Caco-2 (cell line): Measurements from ENCODE around the gene LRIG1. TPM values are rescaled to one million over a fixed set of nuclear protein-coding genes. Genes with fewer than 3 reads are reported as not detected.
A peak's percentile ranks its signal among the peaks of the same experiment; 100 is the strongest.

Experiments
- BruUV-seq: library from RNA; stranded (reverse); fragments of 400-500 nt; replicated peaks from 2 replicates; lab custom pipeline; 2021; lab: Mats Ljungman, UMichigan
- CTCF ChIA-PET: fragments of 300-600 bp; sonication (Branson Sonifier 250); formaldehyde crosslinking; loops from one replicate; lab custom pipeline; 2022; ENCODE audit warnings: antibody characterized with exemption; lab: Charles Lee
- POLR2A ChIA-PET: fragments of 300-600 bp; sonication (Branson Sonifier 250); formaldehyde crosslinking; loops from one replicate; lab custom pipeline; 2022; ENCODE audit warnings: antibody characterized with exemption; lab: Charles Lee
- DNase-seq, 2 experiments: peaks; one replicate each; pipeline versions ENCODE4 v3.0.0 to v3.0.0-alpha.2; 2020 to 2022
- H3K27me3 ChIP-seq: replicated peaks from 2 replicates; pipeline ENCODE4 v1.6.0; 2011; ENCODE audit warnings: low read length; ENCODE audit not compliant: control insufficient read depth, insufficient read depth
- H3K36me3 ChIP-seq: 2 replicates; pipeline ENCODE4 v1.5.1; 2011; ENCODE audit warnings: low read length; ENCODE audit not compliant: control insufficient read depth, insufficient read depth
- H3K4me1 ChIP-seq: fragments of 250-450 bp; sonication (Bioruptor Pico); 2 replicates; pipeline ENCODE4 v1.5.1; 2020; ENCODE audit warnings: mild to moderate bottlenecking
- H3K4me3 ChIP-seq: 2 replicates; pipeline ENCODE4 v1.5.1; 2011; ENCODE audit warnings: low read depth, mild to moderate bottlenecking, control low read depth, low read length
- H3K9me3 ChIP-seq: fragments of 250-450 bp; sonication (Bioruptor Pico); 2 replicates; pipeline ENCODE4 v1.5.1; 2020; ENCODE audit warnings: mild to moderate bottlenecking, moderate library complexity
- H3K27ac Mint-ChIP-seq: one replicate; pipeline ENCODE4 v1.8.0; 2022; ENCODE audit warnings: mixed read lengths; ENCODE audit not compliant: unreplicated experiment
- H3K27me3 Mint-ChIP-seq: one replicate; pipeline ENCODE4 v1.8.0; 2022; ENCODE audit warnings: mixed read lengths; ENCODE audit not compliant: insufficient read depth, unreplicated experiment
- H3K36me3 Mint-ChIP-seq: one replicate; pipeline ENCODE4 v1.8.0; 2022; ENCODE audit warnings: mild to moderate bottlenecking, mixed read lengths; ENCODE audit not compliant: insufficient read depth, unreplicated experiment
- H3K4me1 Mint-ChIP-seq: one replicate; pipeline ENCODE4 v1.8.0; 2022; ENCODE audit warnings: low read depth, mixed read lengths; ENCODE audit not compliant: unreplicated experiment
- H3K4me3 Mint-ChIP-seq: one replicate; pipeline ENCODE4 v1.8.0; 2022; ENCODE audit warnings: mild to moderate bottlenecking, moderate library complexity, mixed read lengths; ENCODE audit not compliant: unreplicated experiment
- H3K9me3 Mint-ChIP-seq: one replicate; pipeline ENCODE4 v1.8.0; 2022; ENCODE audit warnings: mixed read lengths; ENCODE audit not compliant: unreplicated experiment
- intact Hi-C: fragments of 100-400 bp; cut with micrococcal nuclease; formaldehyde crosslinking; loops from one replicate; pipeline ENCODE4 v1.10.0; 2022; ENCODE audit not compliant: unreplicated experiment
- total RNA-seq: library from RNA; stranded (reverse); gene quantifications from 2 replicates; pipeline ENCODE4 v1.2.3, GENCODE V29; 2022
- TF ChIP-seq, protein P1 (sequence below), 2 experiments: fragments of 200-600 bp in 1 of 2; IDR thresholded peaks; 1 replicate in 1 of 2; 2 replicates in 1 of 2; pipeline versions ENCODE4 v1.5.1 to v1.8.0; 2011 to 2022; ENCODE audit warnings: antibody characterized with exemption in 1 of 2, control low read depth in 1 of 2, inconsistent platforms in 1 of 2, low read depth in 1 of 2, low read length in 1 of 2, mild to moderate bottlenecking in 1 of 2, moderate library complexity in 1 of 2; ENCODE audit not compliant: insufficient read depth in 1 of 2, severe bottlenecking in 1 of 2, unreplicated experiment in 1 of 2

Gene LRIG1
- total RNA-seq, 1 experiment from 2014 or later = 43.4 TPM

DNA sequence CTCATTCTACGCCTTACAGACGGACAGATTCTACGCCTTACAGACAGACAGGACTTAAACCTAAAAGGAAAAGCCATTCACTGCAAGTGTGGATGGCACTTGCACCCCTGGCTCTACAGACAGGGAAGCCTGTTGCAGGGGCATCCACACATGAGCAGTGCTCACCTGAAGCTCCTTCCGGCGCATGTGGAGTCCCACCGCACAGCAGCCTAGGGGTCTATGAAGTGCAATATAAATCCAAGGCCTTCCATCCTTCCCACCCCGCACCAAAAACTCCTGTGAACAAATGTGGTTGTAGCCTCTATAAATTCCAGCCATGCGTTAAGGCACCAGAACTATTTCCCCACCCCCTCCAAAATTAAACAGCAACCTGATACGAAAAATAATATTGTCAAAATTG lies 121.3 kb downstream of the LRIG1 start:
- Mint-ChIP-seq H3K36me3 (peaks cover 88% of the 10 kb centered on the region), H3K4me1 (peaks cover 12% of the 10 kb centered on the region), H3K27me3 (no peaks in the 10 kb centered on the region), H3K27ac (no peak overlapping the region), H3K9me3 (no peaks in the 10 kb centered on the region), H3K4me3 (no peak overlapping the region)
- H3K4me3 ChIP-seq = no peak overlapping the region
- peaks cover 9% of the 10 kb centered on the region for H3K36me3 ChIP-seq
- POLR2A ChIA-PET = no interaction called here
- H3K9me3 ChIP-seq = no peaks in the 10 kb centered on the region
- TF ChIP-seq, protein P1, sequence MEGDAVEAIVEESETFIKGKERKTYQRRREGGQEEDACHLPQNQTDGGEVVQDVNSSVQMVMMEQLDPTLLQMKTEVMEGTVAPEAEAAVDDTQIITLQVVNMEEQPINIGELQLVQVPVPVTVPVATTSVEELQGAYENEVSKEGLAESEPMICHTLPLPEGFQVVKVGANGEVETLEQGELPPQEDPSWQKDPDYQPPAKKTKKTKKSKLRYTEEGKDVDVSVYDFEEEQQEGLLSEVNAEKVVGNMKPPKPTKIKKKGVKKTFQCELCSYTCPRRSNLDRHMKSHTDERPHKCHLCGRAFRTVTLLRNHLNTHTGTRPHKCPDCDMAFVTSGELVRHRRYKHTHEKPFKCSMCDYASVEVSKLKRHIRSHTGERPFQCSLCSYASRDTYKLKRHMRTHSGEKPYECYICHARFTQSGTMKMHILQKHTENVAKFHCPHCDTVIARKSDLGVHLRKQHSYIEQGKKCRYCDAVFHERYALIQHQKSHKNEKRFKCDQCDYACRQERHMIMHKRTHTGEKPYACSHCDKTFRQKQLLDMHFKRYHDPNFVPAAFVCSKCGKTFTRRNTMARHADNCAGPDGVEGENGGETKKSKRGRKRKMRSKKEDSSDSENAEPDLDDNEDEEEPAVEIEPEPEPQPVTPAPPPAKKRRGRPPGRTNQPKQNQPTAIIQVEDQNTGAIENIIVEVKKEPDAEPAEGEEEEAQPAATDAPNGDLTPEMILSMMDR (IDR thresholded peaks at IDR 0.05; ENCODE audit: insufficient read depth in 1 of 2, low read depth in 1 of 2, low read length in 1 of 2, severe bottlenecking in 1 of 2, unreplicated experiment in 1 of 2) = no peak
- no TSS peak for BruUV-seq
- peaks cover 12% of the 10 kb centered on the region for H3K4me1 ChIP-seq
- no peak for DNase-seq
- CTCF ChIA-PET = interaction anchor here (0.7 kb wide), 1 partner anchor 50 kb away, joined by 3 read pairs; no protein-coding TSS in a partner anchor
- no peaks in the 10 kb centered on the region for H3K27me3 ChIP-seq
- intact Hi-C loops = no loop called here

DNA sequence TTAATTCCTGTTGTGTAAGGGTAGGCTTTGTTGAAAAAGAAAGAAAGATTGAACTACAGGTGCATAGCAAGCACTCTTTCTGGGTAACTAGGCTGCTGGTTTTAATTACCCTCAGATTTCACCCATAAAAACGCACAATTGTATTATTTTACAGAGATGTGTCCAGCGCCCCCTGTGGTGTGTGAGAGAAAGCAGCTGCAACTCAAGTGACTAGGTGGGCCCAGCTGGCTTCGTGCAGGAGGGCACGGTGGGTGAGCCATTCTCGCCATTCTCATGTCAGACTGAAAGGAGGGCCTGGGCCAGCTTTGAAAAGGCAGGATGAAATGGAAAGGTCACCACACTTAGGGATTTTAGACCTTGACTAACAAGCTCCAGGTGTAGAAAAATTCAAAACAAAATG lies 122.6 kb downstream of the LRIG1 start:
- ChIA-PET POLR2A (interaction anchor here (0.5 kb wide), 1 partner anchor 995 kb away, joined by 3 read pairs; no protein-coding TSS in a partner anchor), CTCF (interaction anchor here (1.3 kb wide), 1 partner anchor 130 kb away, joined by 3 read pairs; no protein-coding TSS in a partner anchor)
- TF ChIP-seq, protein P1 (IDR thresholded peaks at IDR 0.05; ENCODE audit: insufficient read depth in 1 of 2, low read depth in 1 of 2, low read length in 1 of 2, severe bottlenecking in 1 of 2, unreplicated experiment in 1 of 2) = peak; percentile 42 to 46

DNA sequence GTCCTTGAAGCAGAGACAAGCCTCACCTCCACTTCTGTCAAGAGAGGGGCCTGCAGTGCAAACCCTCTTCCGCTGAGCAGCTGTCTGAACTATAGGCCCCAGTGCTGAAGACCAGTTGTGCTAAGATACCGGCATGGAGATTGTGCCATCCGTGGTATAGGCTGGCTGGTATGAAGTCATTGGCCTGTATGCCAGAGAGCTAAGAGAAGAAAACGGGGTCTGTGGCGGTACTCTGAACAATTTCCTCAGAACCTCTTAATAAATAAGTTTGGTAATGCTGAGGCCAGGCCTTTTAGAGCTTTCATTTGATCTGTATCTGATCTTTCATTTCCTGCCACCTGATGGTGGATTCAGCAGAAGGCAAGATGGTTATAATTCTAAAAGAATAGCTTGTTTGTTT lies 123.0 kb downstream of the LRIG1 start:
- Histone ChIP-seq H3K4me3 (no peak overlapping the region), H3K9me3 (no peaks in the 10 kb centered on the region), H3K27me3 (no peaks in the 10 kb centered on the region), H3K4me1 (peaks cover 12% of the 10 kb centered on the region), H3K36me3 (peaks cover 6% of the 10 kb centered on the region)
- H3K9me3 Mint-ChIP-seq = no peaks in the 10 kb centered on the region
- H3K27ac Mint-ChIP-seq = peak overlapping the region; percentile 26
- intact Hi-C loops = no loop called here
- TF ChIP-seq, protein P1 (IDR thresholded peaks at IDR 0.05; ENCODE audit: insufficient read depth in 1 of 2, low read depth in 1 of 2, low read length in 1 of 2, severe bottlenecking in 1 of 2, unreplicated experiment in 1 of 2) = no peak
- peaks cover 12% of the 10 kb centered on the region for H3K4me1 Mint-ChIP-seq
- BruUV-seq = no TSS peak
- no peak overlapping the region for H3K4me3 Mint-ChIP-seq
- no peak for DNase-seq
- POLR2A ChIA-PET = no interaction called here
- peaks cover 78% of the 10 kb centered on the region for H3K36me3 Mint-ChIP-seq
- CTCF ChIA-PET = interaction anchor here (1.3 kb wide), 1 partner anchor 130 kb away, joined by 3 read pairs; no protein-coding TSS in a partner anchor
- no peaks in the 10 kb centered on the region for H3K27me3 Mint-ChIP-seq

More for the DNA sequence above, 122.6 kb downstream of the LRIG1 start:
- Histone ChIP-seq H3K9me3 (no peaks in the 10 kb centered on the region), H3K27me3 (no peaks in the 10 kb centered on the region), H3K4me1 (peaks cover 12% of the 10 kb centered on the region), H3K36me3 (peaks cover 9% of the 10 kb centered on the region), H3K4me3 (no peak overlapping the region)
- peaks cover 82% of the 10 kb centered on the region for H3K36me3 Mint-ChIP-seq
- intact Hi-C loops = no loop called here
- peak overlapping the region; percentile 26 for H3K27ac Mint-ChIP-seq
- peaks cover 12% of the 10 kb centered on the region for H3K4me1 Mint-ChIP-seq
- no peak overlapping the region for H3K4me3 Mint-ChIP-seq
- H3K27me3 Mint-ChIP-seq = no peaks in the 10 kb centered on the region
- H3K9me3 Mint-ChIP-seq = no peaks in the 10 kb centered on the region
- TSS peak; percentile 19 for BruUV-seq
- no peak for DNase-seq
